HG02610 (cell line): ENCODE results near the gene FHDC1.
A peak's percentile ranks its signal among the peaks of the same experiment; 100 is the strongest.
"Not testable (repeated sequence)": the region's sequence is repeated elsewhere in the genome, so short reads cannot be mapped to it uniquely, and the experiment has no call there.

Source experiments
- ATAC-seq: cut with Tn5 transposase; IDR thresholded peaks from one replicate; pipeline ENCODE4 v1.9.1; 2021; ENCODE audit warnings: mild to moderate bottlenecking, moderate library complexity; ENCODE audit not compliant: unreplicated experiment

Gene FHDC1, protein sequence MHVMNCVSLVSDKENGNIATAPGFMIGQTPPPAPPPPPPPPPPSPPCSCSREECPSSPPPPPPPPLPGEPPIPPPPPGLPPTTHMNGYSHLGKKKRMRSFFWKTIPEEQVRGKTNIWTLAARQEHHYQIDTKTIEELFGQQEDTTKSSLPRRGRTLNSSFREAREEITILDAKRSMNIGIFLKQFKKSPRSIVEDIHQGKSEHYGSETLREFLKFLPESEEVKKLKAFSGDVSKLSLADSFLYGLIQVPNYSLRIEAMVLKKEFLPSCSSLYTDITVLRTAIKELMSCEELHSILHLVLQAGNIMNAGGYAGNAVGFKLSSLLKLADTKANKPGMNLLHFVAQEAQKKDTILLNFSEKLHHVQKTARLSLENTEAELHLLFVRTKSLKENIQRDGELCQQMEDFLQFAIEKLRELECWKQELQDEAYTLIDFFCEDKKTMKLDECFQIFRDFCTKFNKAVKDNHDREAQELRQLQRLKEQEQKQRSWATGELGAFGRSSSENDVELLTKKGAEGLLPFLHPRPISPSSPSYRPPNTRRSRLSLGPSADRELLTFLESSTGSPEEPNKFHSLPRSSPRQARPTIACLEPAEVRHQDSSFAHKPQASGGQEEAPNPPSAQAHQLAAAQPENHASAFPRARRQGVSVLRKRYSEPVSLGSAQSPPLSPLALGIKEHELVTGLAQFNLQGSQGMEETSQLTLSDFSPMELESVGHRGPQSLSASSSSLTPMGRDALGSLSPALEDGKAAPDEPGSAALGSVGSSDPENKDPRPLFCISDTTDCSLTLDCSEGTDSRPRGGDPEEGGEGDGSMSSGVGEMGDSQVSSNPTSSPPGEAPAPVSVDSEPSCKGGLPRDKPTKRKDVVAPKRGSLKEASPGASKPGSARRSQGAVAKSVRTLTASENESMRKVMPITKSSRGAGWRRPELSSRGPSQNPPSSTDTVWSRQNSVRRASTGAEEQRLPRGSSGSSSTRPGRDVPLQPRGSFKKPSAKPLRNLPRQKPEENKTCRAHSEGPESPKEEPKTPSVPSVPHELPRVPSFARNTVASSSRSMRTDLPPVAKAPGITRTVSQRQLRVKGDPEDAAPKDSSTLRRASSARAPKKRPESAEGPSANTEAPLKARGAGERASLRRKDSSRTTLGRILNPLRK

DNA sequence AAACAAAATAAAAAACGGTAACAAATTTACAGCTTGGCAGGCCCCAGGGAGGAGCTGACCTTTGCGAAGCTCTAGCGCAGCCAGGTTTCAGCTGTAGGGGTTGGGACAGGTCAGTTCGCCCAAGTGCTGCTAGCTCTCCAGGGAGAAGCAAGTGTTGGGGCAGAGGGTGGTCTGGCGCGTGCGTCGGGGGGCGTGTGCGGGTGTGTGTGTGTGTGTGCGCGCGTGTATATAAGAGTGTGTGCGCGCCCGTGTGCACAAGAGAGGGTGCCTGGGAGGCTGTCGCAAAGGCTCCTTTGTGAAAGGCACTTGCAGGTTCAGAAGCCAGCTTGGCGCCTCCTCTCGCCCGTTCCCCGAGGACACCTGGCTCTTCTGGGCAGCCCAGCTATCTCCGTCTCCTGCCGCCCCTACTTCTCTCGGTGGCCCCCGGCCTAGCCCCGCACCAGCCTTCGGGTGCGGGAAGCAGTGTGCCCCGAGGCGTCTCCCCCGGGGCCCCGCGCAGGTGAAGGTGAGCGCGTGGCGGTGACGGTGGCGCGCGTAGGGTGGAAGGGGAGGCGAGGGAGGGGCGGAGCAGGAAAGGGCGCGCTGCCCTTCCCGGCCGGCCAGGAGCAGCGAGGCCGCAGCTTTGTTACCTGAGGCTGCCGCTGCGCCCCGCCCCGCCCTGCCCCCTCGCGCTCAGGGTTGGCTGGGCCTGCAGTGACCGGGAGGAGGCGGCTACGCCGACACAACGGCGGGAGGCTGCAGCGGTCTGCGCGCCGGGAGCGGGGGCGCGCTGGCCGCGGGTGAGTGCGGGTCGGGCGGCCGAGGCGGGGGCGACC lies at the start of gene FHDC1:
FHDC1 (plus strand) TSS at position 693 of the 815 bp plus-strand sequence. CDS start 6,735 bp downstream, outside the sequence.
- no peak for ATAC-seq

DNA sequence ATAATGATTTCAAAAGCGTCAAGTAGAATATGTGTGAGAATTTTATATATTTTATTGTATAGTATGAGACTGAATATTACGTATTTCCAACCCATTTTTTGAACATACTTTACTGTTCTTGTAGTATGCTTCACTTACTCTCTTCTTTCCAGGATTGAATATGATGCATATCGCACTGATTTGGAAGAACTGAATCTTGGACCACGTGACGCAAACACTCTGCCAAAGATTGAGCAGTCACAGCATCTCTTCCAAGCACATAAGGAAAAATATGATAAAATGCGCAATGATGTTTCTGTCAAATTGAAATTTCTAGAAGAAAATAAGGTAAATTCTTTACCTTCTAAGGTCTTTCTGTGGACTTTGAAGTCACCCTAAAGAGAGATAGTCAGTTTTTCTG lies 48.1 kb upstream of the FHDC1 start:
- no peak for ATAC-seq

DNA sequence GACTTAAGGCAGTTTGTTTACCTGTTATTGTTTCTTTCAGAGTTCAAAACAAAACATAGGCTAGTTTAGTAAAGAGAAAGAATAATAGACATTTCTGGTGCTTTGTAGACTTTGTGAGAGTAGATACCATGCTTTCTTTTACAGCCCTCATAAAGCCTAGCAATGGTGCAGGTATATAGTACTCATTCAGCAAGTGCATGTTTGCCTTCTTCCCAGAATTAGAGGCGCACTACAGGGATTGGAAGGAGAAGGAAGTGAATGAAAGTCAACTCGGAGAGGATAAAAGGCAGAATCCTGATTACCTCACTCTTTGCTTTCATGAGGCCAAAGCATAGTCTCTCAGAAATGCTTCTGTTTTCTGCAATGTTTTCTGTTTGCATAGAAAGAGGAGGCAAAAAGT lies 43.1 kb upstream of the FHDC1 start:
- ATAC-seq: no peak

DNA sequence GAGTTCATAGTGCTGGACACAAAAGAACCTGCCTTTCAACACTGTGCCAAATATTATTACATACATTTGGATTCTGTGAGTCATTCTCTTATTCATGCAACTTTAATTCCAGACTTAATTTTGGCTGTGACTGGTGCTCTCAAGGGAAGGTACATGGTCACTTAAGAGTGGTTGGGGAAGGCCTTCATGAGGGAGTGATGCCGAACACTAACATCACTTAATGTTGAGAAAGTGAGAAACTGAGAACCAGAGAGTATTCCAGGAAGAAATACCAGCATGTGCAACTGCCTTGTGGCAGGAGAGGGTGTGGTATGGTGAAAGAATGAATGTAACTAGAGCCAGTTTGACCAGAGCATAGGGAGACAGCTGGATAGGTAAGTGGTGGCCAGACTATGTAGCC lies 41.5 kb upstream of the FHDC1 start:
- no peak for ATAC-seq

DNA sequence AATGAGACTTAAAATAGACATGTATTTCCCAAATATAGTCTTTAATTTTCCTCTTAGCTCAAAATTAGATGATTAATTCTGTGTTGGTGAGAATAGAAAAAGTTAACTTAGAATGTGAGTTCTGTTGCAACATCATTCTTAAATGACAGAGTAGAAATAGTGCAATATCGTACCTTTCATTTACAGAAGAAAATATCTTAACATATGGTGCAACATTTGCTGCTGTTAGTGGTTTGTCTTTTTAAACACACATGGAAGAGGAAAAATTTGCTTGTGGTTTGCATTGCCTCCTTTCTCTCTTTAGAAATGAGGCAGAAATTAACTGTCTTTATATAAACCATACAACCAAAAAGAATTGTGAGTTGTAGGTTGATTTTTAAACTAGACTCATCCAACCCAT lies 39.3 kb upstream of the FHDC1 start:
- ATAC-seq: no peak

DNA sequence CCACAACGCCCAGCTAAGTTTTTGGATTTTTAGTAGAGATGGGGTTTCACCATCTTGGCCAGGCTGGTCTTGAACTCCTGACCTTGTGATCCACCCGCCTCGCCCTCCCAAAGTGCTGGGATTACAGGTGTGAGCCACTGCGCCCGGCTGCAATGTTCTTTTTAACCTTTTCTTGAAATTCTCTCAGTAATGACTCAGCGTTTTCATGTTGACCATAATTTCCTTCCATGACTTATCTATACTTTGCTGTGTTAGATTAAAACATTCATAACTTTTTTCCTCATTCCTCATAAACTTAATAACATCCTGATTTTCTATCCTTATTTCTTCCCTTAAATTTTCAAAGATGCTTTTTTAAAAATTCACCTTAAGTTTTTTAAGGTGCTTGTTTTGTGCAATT lies 38.0 kb upstream of the FHDC1 start:
- ATAC-seq: not testable (repeated sequence)

DNA sequence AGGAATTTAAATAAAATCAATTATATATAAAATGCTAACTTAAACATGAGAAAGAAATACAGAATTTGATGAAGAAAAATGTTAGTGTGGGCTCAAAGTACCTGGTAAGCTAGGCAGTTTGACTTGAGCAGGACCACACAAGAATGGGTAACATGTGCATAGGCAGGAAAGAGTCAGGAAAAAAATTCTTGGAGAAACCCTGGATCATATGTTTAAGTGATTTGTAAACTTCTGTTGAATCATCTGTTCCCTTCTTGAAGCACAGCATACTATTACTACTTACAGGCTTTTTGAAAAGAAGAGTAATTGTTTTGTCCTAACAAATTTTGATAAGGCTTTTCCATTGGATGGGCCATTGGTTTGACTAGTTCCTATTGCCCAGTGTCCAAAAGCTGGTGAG lies 37.5 kb upstream of the FHDC1 start:
- ATAC-seq: no peak

DNA sequence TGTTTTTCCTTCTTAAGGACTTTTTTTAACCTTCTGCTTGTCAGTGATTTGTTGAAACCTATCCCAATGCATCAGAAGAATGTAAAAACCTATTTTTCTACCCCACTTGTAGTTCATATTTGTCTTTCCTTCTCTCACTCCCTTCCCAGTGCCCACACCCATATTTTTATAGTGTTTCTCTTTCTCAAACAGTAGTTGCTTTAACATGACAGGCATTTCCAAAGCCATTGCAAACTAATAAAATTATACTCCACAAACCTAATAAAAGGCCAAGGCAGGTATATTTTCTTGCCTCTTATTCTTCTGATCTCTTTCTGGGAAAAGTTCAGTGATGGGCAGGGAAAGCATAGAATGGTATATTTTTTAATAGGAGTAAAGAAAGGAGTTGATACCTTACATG lies 35.7 kb upstream of the FHDC1 start:
- no peak for ATAC-seq

DNA sequence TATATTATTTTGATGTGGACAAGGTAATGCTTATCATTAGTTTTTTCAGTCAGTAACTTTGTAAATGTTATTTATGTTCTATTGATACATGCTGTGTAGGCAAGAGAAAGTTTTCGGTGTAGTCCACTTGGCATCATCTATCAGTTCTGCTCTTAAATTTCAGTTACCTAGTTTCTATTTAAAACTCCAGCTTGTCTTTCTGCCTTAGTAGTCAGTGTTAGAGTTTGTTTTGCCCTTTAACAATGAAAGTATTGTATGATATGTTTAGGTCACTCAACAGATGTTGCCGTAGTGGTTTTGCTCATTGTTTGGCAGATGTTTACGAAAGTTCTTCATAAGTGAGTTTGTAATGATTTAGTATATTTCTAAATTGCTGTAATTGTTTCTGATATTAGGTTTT lies 34.9 kb upstream of the FHDC1 start:
- ATAC-seq: no peak

DNA sequence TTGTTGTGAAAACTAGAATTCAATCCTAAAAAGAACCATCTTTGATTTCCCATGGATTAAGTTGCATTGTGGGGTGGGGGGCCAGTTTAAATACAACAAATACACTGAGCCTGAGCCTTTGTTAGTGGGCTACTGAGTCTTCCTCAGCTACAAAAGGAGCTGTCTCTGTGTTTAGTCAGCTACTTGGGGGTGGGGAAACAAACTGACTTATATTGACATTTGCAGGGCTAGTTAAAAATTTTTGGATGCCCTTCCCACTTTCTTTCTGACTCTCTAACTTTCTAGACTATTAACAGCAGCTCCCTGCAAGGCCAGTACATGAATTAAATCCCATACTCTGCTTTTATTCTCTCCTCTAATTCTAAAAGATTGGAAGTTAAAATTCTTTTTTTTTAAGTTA lies 32.5 kb upstream of the FHDC1 start:
- ATAC-seq: no peak

DNA sequence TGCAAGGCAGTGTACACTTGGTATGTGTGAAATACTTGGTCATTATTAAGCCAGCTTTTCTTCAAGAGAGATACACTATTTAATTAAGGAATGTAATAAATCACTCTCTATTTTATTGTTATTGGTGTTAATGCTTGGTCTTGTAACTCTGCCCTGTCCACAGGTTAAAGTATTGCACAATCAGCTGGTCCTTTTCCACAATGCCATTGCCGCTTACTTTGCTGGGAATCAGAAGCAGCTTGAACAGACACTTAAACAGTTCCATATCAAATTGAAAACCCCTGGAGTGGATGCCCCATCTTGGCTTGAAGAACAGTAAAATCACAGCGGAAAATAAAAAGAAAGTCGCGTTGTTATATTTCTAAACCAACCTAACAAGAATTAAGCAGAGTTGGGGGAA lies 26.2 kb upstream of the FHDC1 start:
- no peak for ATAC-seq

DNA sequence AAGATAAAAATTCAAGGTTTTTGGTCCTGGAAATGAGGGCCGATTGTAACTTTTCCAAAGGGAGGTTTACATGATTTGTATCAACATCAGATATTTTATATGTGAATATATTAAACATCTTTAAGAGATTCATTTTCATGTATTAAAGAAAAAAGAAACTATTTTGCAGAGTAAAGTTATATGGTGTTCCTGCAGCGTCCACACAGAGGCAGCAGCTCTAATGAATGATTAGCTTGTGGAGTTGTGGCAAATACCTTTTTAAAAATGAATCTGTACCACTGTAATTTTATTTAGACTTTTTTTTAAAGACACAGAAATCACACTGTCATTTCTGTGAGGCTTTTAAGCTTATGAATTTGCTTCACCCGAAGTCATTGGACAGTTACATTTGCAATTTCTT lies 25.6 kb upstream of the FHDC1 start:
- no peak for ATAC-seq

DNA sequence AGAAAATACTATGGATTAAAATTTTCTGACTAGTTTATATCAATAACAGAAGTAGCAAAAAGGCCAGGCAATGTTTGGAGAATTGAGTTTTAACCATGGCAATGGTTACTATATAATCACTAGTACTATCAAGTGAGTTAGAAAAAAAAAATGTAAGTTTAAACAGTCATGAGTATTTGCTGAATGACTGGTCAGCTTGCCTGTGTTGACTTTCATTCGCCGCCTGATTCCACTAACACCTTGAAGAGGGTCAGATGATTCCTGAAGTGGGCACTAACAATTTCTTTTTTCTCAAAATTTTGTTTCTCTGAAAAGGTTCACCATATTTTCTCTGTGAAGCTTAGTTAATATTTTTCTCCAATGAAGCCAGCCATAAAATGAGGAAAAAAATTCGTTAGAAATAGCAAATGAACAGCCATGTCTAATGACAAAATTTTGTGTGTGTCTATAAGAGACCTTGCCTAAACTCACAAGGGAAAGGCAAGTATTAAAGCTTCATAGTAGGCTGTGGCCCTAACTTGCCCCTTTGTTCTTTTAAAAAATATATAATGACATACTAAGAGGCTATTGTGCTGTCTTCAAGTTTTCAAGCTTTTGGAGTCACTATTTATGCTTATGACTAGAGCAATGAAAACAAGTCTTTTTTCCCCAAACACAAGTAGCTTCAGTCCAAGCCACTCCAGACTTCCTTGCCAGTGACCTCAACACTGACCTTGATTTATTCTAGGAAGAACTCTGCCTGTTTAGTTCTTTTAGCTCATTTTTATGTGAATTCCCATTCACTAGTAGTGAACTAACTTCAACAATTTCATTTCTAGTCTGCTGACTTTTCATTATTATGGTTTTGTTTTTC lies 18.4 kb upstream of the FHDC1 start:
- ATAC-seq: no peak

DNA sequence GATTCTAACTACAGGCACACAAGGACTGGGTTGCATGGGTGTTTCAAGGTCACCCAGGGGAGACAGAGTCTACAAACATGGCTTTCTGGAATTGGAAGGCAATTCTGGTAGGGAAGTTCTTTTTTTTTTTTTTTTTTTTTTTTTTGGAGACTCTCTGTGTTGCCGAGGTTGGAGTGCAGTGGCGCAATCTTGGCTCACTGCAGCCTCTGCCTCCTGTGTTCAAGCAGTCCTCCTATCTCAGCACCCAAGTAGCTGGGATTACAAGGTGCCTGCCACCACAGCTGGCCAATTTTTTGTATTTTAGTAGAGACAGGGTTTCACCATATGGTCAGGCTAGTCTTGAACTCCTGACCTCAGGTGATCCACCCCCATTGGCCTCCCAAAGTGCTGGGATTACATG lies 16.3 kb upstream of the FHDC1 start:
- no peak for ATAC-seq

DNA sequence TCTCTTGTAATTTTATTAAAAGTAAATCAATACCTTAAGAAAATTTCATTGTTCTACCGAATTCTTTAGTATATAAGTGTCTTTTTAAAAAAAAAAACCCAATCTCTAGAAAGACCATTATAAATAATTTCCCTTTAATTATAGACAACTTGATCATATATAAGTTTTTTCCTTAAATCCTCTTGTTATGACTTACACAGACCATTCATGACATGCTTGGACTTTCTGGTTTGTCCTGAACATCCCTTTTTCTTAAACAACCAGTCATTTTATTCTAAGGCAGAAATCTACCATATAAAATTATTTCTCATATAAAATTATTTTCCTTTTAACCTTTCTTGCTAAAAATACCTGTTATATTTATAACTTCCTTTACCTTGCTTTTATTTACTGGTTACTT lies 15.4 kb upstream of the FHDC1 start:
- ATAC-seq: no peak

DNA sequence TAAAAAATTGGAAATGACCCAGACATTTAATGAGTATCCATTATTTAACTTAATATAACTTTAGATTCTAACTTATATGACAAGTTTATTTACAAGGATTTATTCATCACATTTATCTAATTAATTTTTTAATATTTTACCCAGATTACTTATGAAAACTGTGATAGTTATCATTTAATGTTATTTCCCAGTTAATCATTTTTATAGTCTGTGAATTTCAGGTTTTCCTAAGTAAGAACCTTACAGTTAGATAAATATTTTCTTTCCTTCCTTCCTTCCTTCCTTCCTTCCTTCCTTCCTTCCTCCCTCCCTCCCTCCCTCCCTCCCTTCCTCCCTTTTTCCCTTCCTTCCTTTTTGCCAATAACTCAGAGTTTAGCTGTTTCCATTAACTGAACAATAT lies 14.8 kb upstream of the FHDC1 start:
- no peak for ATAC-seq

DNA sequence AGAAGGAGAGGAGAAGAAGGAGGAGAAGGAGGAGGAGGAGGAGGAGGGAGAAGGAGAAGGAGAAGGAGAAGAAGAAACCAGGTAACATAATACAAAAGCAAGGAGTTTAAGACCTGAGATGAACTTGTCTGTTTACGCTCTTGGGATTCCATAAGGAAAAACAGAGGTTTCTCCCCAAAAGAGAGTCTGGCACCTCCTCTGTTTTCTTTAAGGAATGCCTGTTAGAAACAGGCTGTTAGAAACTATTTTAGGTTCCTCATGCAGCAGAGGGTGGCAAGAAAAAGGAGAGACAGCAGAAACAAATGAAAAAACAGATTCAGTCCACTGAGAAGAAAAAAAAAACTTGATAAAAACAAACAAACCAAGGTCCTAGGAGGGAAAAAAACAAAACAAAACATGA lies 10.3 kb upstream of the FHDC1 start:
- no peak for ATAC-seq

DNA sequence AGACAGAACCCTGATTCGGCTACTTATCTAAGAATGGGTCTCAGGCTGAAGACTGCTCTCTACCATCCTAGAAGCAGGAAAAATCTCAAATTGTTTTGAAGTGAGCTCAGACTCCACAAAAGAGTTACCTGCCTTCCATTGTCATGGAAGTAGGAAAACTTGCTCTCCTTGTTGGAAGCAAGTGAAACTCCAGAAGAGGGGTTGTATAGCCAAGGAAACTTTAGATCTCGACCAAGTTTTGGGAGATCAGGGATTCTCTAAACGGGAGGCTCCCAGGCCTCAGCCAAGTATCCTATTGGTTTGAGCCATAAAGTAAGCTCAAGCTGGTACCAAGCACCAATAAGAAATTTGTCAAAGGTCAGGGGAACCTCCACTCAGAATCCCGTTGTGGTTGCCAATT lies 9.2 kb upstream of the FHDC1 start:
- no peak for ATAC-seq

DNA sequence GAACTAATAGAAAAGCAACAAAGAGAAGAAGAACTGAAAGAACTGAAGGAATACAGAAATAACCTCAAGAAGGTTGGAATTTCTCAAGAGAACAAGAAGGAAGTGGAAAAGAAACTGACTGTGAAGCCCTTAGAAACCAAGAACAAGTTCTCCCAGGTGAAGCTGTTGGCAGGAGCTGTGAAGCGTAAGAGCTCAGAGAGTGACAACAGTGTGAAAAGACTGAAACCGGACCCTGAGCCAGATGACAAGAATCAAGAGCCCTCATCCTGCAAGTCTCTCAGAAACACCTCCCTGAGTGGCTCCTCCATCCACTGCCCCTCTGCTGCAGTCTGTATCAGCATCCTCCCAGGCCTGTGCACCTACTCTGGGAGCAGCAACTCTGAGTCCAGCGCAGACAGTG lies 8.4 kb upstream of the FHDC1 start:
- ATAC-seq: peak; percentile 63

DNA sequence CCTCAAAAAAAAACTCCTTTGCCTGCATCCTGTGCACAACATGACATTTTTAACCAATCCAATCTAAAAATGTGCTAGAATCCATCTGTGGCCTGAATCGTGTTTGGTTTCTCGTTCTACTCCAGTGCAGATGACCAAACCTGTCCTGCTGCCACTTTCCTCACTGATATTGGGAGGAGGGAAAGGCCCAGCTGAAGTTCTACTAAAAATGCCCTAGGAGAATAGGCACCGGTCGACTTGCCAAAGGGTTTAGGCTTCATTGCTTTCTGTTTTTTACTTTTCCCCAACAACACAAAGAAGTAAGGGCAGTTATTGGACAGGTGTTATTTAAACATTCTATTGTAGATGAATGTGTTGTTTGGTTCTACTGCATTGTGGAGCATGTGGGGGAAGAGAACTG lies 7.8 kb upstream of the FHDC1 start:
- no peak for ATAC-seq
